ENCODE results near the gene SETBP1. TPM values are rescaled to one million over a fixed set of nuclear protein-coding genes. Genes with fewer than 3 reads are reported as not detected.

Gene SETBP1
- total and polyA plus RNA-seq, 2 of the 8 experiments (the other 6 are each of a cell fraction or from before 2014, with no cell fraction given) = 2.0 to 6.5 TPM

GRCh38 chr18:44958040-44958439 is 277.4 kb downstream of the SETBP1 start:
- ChIA-PET POLR2A (ENCODE audit: partially characterized antibody) (no interaction called here), CTCF (ENCODE audit: partially characterized antibody) (interaction anchor here (0.8 kb wide), 1 partner anchor 36 kb away, joined by 4 read pairs; no protein-coding TSS in a partner anchor)
- Histone ChIP-seq H3K9ac (replicated peaks in 1 of 4; ENCODE audit: extremely low read depth in 1 of 4, low read depth in 3 of 4, low read length in 3 of 4) (no peak overlapping the region), H2BK20ac (ENCODE audit: low read length) (no peak overlapping the region), H3K79me2 (ENCODE audit: control insufficient read depth in 1 of 2, insufficient read depth in 2 of 2, low read length in 2 of 2) (no peaks in the 10 kb centered on the region), H3K9me3 (ENCODE audit: insufficient read depth in 2 of 2, low read depth in 1 of 2, low read length in 1 of 2) (no peaks in the 10 kb centered on the region), H3K79me1 (ENCODE audit: low read depth, low read length) (no peaks in the 10 kb centered on the region), H3K27me3 (replicated peaks in 1 of 4; ENCODE audit: control insufficient read depth in 3 of 4, extremely low read depth in 1 of 4, insufficient read depth in 3 of 4, low read length in 3 of 4) (no peaks in the 10 kb centered on the region), H3K23ac (ENCODE audit: insufficient read length) (no peak overlapping the region), H3K23me2 (ENCODE audit: low read depth, low read length) (no peaks in the 10 kb centered on the region), H2BK120ac (replicated peaks; ENCODE audit: low read depth, low read length) (no peak overlapping the region), H2AFZ (ENCODE audit: low read length) (no peak overlapping the region), H3K4ac (replicated peaks; ENCODE audit: insufficient read length, low read depth, low read length) (no peak overlapping the region), H3K27ac (ENCODE audit: low read depth, low read length) (no peak overlapping the region), H4K5ac (ENCODE audit: insufficient read length, low read depth, low read length) (no peak overlapping the region), H4K8ac (ENCODE audit: extremely low read depth, insufficient read depth, low read length) (no peak overlapping the region), H2BK12ac (ENCODE audit: low read depth, low read length) (no peak overlapping the region), H3K14ac (ENCODE audit: insufficient read length) (no peak overlapping the region), H4K91ac (replicated peaks; ENCODE audit: insufficient read length, low read length) (no peak overlapping the region), H3K4me1 (replicated peaks in 1 of 4; ENCODE audit: control insufficient read depth in 3 of 4, insufficient read depth in 4 of 4, low read length in 3 of 4) (no peaks in the 10 kb centered on the region), H3K4me2 (ENCODE audit: insufficient read depth in 1 of 2, low read depth in 2 of 2, low read length in 2 of 2) (no peak overlapping the region), H3K36me3 (ENCODE audit: control insufficient read depth in 2 of 4, insufficient read depth in 4 of 4, low read length in 3 of 4) (no peaks in the 10 kb centered on the region), H3K18ac (ENCODE audit: extremely low read depth, low read length) (no peak overlapping the region), H4K20me1 (replicated peaks in 1 of 2; ENCODE audit: control insufficient read depth in 1 of 2, insufficient read depth in 2 of 2, low read length in 2 of 2) (no peaks in the 10 kb centered on the region), H2BK15ac (ENCODE audit: low read length) (no peak overlapping the region), H2BK5ac (ENCODE audit: low read depth, low read length) (no peak overlapping the region), H3K56ac (replicated peaks; ENCODE audit: insufficient read length, low read depth, low read length) (no peak overlapping the region), H2AK5ac (ENCODE audit: low read depth, low read length) (no peak overlapping the region), H3K4me3 (ENCODE audit: extremely low read depth in 1 of 4, insufficient read depth in 2 of 4, low read depth in 3 of 4, low read length in 4 of 4) (no peak overlapping the region)
- TF ChIP-seq GABPA (IDR thresholded peaks at IDR 0.05; ENCODE audit: borderline replicate concordance, insufficient read depth, low read length) = no peak
- TF ChIP-seq KDM4A (IDR thresholded peaks at IDR 0.05; ENCODE audit: low read depth, low read length, severe bottlenecking) = no peak
- no peak for TF ChIP-seq YY1 (IDR thresholded peaks at IDR 0.05; ENCODE audit: low read depth, low read length)
- TF ChIP-seq EZH2 (IDR thresholded peaks at IDR 0.05; ENCODE audit: low read depth, low read length, severe bottlenecking) = no peak
- no peak for TF ChIP-seq FOSL1 (IDR thresholded peaks at IDR 0.05; ENCODE audit: insufficient read depth, low read depth, low read length)
- TF ChIP-seq TBP (IDR thresholded peaks at IDR 0.05; ENCODE audit: low read depth, low read length) = no peak
- no peak for TF ChIP-seq POU5F1 (IDR thresholded peaks at IDR 0.05; ENCODE audit: low read depth, low read length)
- TF ChIP-seq CHD1 (IDR thresholded peaks at IDR 0.05; ENCODE audit: low read depth, low read length) = no peak
- TF ChIP-seq JUN (IDR thresholded peaks at IDR 0.05; ENCODE audit: low read depth, low read length) = no peak
- DNase-seq (ENCODE audit: low read depth in 1 of 2, low spot score in 2 of 2) (no peak), FAIRE-seq (no peak)
- WGBS, 2 experiments (ENCODE audit: extremely low coverage in 1 of 2, insufficient coverage in 1 of 2, insufficient read length in 1 of 2, insufficient replicate concordance in 2 of 2, low coverage in 1 of 2, low lambda C conversion rate in 2 of 2, missing lambda C conversion rate in 1 of 2) = 91% methylated on average over 1 of the region's 1 CpG; no CpG with 5 or more reads in 1 of the 2 experiments

Measured in H1 (cell line).